ENCODE data around the gene PIPOX.

Gene PIPOX

GRCh38 chr17:29100296-29100695 lies 57.4 kb downstream of the PIPOX start:
- DNase-seq (ENCODE audit: low read depth), result no peak

GRCh38 chr17:29102046-29102445 lies 59.1 kb downstream of the PIPOX start:
- DNase-seq (ENCODE audit: low read depth), result no peak

GRCh38 chr17:29102741-29103181 lies 59.8 kb downstream of the PIPOX start:
- no peak for DNase-seq (ENCODE audit: low read depth)

GRCh38 chr17:29103341-29103740 lies 60.4 kb downstream of the PIPOX start:
- DNase-seq (ENCODE audit: low read depth), result no peak

Data from activated T-cell treated with anti-CD3 and anti-CD28 coated beads for 24 hours (primary cell).